Astrocyte of the cerebellum (primary cell): ENCODE results near the gene ACO2.

Experiments used
- DNase-seq: peaks from one replicate; pipeline ENCODE4 v3.0.0-alpha.2; 2011; ENCODE audit warnings: low read depth
- H3K4me3 ChIP-seq: 2 replicates; pipeline ENCODE4 v1.5.1; 2011; ENCODE audit warnings: mild to moderate bottlenecking, low read depth, low read length, moderate library complexity
- in situ Hi-C: cut with HindIII; loops from 2 replicates; pipeline ENCODE4 v1.10.0; 2017; ENCODE audit warnings: low sequenced_read_pairs
- TF ChIP-seq, protein P1 (sequence below): IDR thresholded peaks from 2 replicates; pipeline ENCODE4 v1.5.1; 2012; ENCODE audit warnings: low read length, low read depth, moderate library complexity, mild to moderate bottlenecking; ENCODE audit errors: missing control alignments

ACO2 gene

GRCh38 chr22:41522813-41523212 is 53.9 kb downstream of the ACO2 start:
- DNase-seq, result no peak
- in situ Hi-C loops, result no loop called here
- no peak overlapping the region for H3K4me3 ChIP-seq
- TF ChIP-seq, protein P1, sequence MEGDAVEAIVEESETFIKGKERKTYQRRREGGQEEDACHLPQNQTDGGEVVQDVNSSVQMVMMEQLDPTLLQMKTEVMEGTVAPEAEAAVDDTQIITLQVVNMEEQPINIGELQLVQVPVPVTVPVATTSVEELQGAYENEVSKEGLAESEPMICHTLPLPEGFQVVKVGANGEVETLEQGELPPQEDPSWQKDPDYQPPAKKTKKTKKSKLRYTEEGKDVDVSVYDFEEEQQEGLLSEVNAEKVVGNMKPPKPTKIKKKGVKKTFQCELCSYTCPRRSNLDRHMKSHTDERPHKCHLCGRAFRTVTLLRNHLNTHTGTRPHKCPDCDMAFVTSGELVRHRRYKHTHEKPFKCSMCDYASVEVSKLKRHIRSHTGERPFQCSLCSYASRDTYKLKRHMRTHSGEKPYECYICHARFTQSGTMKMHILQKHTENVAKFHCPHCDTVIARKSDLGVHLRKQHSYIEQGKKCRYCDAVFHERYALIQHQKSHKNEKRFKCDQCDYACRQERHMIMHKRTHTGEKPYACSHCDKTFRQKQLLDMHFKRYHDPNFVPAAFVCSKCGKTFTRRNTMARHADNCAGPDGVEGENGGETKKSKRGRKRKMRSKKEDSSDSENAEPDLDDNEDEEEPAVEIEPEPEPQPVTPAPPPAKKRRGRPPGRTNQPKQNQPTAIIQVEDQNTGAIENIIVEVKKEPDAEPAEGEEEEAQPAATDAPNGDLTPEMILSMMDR, result no peak

- DNase-seq, result peak; percentile 19
Measured at GRCh38 chr22:41523464-41524221, 54.7 kb downstream of the ACO2 start.

GRCh38 chr22:41524251-41524661 is 55.3 kb downstream of the ACO2 start:
- no peak for DNase-seq
- in situ Hi-C loops, result no loop called here
- TF ChIP-seq, protein P1, result no peak
- H3K4me3 ChIP-seq, result no peak overlapping the region

More at GRCh38 chr22:41523464-41524221, 54.7 kb downstream of the ACO2 start:
- in situ Hi-C loops, result no loop called here
- H3K4me3 ChIP-seq, result no peak overlapping the region
- TF ChIP-seq, protein P1, result no peak

DNA sequence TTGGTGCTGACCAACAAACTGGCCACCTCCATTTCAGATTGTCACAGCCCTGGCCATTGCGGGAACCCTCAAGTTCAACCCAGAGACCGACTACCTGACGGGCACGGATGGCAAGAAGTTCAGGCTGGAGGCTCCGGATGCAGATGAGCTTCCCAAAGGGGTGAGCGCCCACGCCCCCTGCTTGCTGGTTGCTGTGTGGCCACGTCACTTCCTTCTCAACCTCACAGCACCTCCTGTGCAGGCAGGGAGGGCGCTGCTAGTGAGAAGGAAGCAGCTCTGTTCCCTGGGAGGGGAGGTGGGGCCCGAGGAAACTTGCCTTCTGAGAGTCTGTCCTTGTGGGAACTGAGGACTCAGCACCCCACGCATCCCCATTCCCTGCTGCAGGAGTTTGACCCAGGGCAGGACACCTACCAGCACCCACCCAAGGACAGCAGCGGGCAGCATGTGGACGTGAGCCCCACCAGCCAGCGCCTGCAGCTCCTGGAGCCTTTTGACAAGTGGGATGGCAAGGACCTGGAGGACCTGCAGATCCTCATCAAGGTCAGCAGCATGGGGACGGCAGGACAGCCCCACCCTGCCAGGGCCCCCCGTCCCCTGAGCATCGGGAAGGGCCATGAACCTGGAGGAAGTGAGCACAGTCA is 56.0 kb downstream of the ACO2 start:
- in situ Hi-C loops, result no loop called here
- TF ChIP-seq, protein P1, result no peak
- DNase-seq, result no peak
- H3K4me3 ChIP-seq, result no peak overlapping the region

DNA sequence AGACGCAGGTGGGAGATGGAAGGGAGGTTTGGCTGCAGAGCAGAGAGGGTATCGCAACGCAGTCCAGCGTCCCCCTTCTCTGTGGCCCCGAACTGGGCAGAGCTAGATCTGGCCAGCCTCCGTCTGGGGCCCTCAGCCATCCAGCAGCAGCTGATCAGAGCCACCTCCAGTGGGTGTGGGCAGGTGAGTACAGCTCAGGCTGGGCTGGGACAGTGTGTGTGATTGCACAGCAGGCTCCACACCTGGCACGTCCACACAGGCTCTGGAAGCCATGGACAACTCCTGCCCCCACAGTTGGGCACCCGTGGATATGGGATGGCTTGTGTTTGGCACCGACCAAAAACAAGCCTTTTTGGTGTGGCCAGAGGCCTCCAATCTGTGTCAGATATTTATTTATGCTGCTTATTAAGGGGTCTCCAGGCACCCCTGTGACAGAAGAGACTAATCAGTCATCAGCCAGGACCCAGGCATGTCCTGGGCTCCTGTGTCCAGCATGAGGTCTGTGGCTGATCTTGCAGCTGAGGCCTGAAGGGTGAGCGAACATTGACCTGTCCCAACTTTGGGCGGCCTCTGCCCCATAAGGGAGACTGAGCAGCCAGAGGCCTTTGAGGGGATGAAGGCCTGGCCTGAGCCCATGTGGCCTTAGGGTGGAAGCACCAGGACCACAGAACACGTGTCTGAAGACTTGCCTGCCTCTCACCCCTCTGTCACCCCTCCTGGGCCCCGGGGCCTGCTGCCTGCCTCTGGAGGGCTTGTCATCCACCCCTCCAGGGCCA is 56.7 kb downstream of the ACO2 start:
- H3K4me3 ChIP-seq, result no peak overlapping the region
- in situ Hi-C loops, result no loop called here
- TF ChIP-seq, protein P1, result no peak
- no peak for DNase-seq

DNA sequence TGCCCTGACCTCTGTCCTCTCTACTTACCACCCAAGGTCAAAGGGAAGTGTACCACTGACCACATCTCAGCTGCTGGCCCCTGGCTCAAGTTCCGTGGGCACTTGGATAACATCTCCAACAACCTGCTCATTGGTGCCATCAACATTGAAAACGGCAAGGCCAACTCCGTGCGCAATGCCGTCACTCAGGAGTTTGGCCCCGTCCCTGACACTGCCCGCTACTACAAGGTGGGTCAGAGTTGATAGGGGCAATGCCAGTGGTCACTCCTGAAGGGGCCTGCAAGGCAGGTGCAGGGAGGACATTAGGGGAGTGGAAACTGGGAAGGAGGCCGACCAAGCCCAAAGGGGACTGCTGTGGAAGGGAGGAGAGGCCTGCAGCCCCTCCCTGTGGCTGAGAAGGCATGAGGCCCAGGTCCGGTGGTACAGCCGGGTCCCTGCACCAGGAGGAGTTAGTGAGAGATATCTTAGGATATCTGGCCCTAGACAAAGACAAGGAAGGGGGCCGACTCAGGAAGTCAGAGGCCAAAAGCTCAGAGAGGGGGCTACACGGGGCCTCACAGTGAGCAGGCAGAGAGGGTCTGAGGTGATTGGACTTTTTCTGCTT is 57.4 kb downstream of the ACO2 start:
- no peak overlapping the region for H3K4me3 ChIP-seq
- TF ChIP-seq, protein P1, result no peak
- in situ Hi-C loops, result no loop called here
- DNase-seq, result no peak
